ENCODE results near the gene GIMAP1.

The GIMAP1 gene

GRCh38 chr7:150753239-150753638 lies 36.8 kb downstream of the GIMAP1 start:
- DNase-seq = peak; percentile 40 to 42

DNA sequence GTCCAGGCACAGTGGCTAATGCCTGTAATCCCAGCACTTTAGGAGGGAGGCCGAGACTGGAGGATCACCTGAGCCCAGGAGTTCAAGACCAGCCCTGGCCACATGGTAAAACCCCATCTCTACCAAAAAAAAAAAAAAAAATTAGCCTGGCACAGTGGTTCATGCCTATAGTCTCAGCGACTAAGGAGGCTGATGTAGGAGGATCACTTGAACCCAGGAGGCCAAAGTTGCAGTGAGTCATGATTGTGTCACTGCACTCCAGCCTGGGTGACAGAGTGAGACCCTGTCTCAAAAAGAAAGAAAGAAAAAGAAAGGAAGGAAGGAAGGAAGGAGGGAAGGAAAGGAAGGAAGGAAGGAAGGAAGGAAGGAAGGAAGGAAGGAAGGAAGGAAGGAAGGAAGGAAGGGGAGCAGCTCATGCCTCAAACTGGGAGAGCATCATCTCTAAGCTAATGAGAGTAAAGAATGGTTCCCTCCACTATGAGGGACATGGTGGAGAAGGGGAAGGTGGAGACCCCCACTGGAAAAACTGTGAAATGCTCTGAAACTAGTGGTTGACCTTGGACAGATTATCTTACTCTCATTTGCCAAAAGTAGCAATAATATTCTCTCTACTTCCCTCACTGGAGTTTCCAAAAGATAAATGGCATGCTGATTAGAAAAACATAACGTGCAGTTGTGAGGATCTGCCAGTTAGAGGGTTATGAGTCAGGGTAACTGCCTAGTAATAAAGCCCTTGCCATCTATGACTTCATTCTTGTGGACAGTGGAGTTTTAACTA lies 37.6 kb downstream of the GIMAP1 start:
- DNase-seq = peak; percentile 66 to 81

- DNase-seq = no peak
Measured at GRCh38 chr7:150754951-150755350, 38.5 kb downstream of the GIMAP1 start.

DNA sequence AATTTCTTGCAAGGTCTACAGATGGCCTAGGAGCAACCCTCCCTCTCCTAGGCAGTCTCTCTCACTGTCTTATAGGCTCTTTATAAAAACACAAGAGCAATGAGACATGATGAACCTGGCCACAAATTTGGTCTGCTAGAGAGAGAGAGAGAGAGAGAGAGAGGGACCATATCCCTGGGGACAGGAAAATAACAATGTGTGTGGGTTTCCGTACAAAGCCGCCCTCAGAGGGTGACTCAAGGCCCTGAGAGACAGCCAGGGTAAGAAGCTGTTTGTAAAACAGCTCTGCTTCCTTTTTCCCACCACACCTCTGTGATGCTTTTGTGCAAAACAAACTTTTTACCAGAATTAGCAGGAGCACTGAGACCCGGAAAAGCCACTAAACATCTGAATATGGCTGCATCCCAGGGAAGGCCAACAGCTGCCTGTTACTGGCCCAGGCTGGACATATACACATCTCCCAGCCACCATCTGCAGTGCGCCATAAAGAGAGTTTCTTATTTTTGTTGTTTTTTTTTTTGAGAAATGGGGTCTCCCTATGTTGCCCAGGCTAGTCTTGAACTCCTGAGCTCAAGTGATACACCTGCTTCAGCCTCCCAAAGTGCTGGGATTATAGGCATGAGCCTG lies 39.2 kb downstream of the GIMAP1 start:
- DNase-seq = peak; percentile 51 to 74

DNA sequence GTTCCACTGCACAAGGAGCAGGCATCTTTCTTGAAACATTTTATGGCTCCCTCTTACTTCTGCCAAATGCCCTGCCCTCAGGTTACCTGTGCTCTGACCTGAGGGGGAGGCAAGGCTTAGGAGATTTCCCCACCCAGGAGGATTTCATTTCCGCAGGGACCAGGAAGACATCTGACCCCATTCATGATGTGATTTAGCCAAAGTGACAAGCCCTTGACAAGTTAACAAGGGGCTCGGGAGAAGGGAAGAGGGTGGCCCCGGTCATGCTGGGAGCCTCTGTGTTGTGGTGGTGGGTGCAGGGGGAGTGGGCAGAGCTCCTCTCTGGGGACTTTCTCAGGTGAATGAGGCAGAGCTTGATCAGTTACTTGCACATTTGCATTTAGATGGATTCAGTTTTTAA lies 39.8 kb downstream of the GIMAP1 start:
- DNase-seq = no peak

DNA sequence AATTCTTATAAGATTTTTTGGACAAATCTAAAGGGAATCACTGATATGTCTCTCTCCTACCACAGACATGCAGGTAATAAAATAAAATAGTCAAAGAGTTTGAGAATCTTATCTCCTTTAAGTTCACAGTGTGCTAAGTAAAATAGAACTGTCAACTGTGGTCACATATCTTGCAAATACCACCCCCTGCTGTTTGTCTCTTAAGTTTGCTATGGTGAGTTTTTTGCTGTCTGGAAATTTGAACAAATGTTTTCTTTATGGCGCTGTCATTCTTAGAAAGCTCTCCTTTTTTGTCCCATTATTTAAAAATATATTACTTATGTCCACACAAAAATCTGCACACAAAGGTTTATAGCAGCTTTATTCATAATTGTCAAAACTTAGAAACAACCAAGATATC lies 40.4 kb downstream of the GIMAP1 start:
- peak; percentile 35 to 69 for DNase-seq

DNA sequence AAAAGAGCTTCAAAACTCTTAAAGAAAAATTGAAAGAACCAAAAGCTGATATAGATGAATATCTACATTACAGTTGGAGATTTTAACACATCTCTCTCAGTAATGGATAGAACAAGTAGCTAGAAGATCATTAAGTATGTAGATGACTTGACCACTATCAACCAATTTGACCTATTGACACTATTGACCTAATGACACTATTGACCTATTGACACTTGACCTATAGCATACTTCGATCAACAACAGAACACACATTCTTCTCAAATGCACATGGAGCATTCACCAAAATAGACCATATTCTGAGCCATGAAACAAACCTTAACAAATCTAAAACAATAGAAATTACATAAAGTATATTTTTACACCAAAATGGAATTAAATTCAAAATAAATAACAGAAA lies 43.1 kb downstream of the GIMAP1 start:
- DNase-seq = no peak

- no peak for DNase-seq
Measured at GRCh38 chr7:150766334-150766709, 49.9 kb downstream of the GIMAP1 start.

GRCh38 chr7:150769768-150770167 lies 53.4 kb downstream of the GIMAP1 start:
- no peak for DNase-seq

All from inflammatory macrophage treated with lipopolysaccharide for 1 hour (primary cell).